GM18526 (cell line): ENCODE results near the gene BTG2.

Experiments used
- POLR2A ChIP-seq: IDR thresholded peaks from 3 replicates; pipeline ENCODE4 v1.6.1; 2011; ENCODE audit not compliant: insufficient read length; ENCODE audit errors: extremely low read depth

The BTG2 gene

GRCh38 chr1:203304919-203305808 lies at the start of gene BTG2:
BTG2 (plus strand) TSS chr1:203305519; CDS start chr1:203305607, 88 bp downstream.
- peak; percentile 99 for TF ChIP-seq POLR2A

DNA sequence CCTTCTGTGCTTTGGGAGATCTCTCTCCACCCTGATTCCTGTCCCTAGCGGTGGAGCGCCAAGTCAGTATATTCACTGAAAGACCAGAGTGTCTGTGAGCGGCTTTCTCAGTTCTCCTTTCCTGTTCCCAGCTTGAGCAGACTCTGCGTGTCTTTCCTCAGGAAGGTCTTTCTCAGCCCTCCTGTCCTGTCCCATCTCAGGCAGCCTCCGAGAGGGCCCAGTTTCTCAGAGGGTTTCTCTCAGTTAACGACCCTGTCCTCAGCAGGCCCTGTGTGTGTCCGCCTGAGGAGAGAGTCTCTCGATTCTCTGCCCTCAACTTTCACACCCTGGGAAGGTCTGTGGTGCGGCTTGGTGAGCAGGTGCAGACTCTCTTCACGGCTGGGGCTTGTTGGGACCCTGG lies 41.8 kb upstream of the BTG2 start:
- no peak for TF ChIP-seq POLR2A

- TF ChIP-seq POLR2A: no peak
Observed at GRCh38 chr1:203264052-203264501, 41.2 kb upstream of the BTG2 start.

- TF ChIP-seq POLR2A: no peak
Observed at GRCh38 chr1:203265541-203265940, 39.8 kb upstream of the BTG2 start.

DNA sequence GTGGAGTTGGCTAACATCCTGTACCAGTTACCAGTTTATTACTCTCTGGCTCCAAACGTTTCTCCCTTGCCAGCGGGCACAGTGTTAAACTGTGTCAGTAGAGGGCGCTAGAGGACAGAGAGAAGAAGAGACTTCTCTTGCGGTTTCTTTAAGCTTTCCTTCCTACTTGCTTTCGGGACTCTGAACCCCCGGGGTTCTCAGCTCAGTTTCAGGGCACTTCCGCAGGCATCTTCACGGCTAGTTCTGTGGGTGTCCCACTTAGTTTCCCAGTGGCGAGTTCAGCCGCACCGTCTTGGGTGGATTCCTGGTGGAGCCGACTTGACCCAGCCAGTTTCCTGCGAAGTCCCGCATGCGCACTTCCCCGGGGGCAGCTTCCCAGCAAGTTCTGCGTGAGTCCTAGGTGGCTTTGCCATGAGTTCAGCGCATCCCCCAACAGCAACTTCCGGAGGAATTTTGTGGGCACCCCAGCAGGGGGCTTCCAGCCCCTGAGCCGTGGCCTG lies 37.9 kb upstream of the BTG2 start:
- TF ChIP-seq POLR2A: peak; percentile 33

GRCh38 chr1:203267912-203268311 lies 37.4 kb upstream of the BTG2 start:
- TF ChIP-seq POLR2A: no peak

- no peak for TF ChIP-seq POLR2A
Observed at GRCh38 chr1:203268901-203269653, 36.2 kb upstream of the BTG2 start.

GRCh38 chr1:203269654-203270020 lies 35.7 kb upstream of the BTG2 start:
- TF ChIP-seq POLR2A: no peak

DNA sequence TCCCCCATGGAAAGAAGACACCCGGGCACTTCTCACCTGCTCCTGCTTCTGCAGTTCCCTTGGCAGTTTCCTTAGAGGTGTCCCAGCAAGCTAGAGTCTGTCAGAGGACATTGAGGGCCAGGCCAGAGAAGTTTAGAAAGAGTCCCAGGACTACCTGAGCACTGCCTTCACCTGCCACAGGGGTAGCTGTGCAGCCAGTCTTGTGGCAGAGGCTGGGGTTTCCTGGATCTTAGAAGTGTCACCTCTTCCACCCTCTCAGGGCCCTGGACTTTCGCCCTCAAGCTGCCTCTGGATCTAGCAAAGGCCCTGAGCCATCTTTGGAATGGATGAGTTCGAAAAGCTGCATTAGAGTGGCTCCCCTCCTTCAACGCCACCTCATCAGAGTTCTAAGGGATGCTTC lies 34.9 kb upstream of the BTG2 start:
- no peak for TF ChIP-seq POLR2A

- TF ChIP-seq POLR2A: no peak
Observed at GRCh38 chr1:203271018-203271743, 34.1 kb upstream of the BTG2 start.

DNA sequence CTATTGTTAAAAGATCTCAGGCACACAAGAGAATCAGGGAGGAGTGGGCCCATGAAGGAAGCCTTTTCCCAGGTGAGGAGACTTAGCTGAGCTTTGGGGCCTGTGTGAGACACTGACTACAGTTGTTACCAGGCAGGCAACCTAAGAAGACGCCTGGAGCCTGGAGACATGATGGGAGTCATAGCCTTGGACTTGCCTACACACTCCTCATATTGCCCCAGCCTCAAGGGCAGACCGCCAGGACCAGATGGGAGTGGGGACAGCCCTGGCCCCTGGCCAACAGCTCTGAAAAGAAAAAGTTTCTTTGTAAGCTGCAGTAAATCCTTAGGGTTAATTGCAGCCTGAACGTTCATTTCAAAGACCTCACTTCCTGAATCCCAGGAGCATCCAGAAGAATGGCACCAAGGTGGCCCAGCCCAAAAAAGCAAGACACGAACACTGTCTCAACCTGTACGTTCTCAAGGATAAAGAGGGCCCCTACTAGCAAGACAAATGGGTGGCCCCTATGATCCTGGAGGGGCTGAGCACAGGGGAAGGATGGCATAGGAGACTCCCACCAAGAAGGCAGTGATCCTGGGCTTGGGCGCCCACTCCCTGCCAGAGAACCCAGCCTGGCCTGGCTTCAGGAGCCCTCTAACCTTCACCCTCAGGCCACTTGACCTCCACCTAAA lies 33.2 kb upstream of the BTG2 start:
- no peak for TF ChIP-seq POLR2A

DNA sequence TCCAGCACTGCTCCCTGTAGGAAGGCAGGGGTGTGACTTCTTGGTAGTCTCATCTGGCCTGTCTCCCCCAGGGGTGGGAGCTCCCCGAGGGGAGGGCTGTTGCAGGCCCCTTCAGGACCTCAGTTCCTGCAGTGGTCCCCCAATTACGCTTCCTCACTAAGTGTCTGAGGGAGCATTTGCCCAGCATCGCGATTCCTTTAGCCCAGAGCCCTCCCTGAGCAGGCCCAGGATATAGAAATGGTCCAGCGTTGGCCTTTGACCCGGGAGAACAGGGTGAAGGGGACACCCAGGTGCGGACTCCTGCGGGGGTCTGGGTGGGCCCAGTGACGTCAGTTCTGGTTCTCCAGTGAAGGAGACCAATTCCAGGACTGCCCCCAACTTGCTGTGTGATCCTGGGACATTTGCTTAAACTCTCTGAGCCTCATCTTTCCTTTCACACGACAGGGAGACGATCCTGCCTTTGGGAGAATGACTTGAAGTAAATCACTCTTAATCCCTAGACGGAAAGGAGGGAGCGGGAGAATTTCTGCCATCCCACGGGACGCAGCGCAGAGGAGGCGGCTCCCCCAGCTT lies 32.6 kb upstream of the BTG2 start:
- no peak for TF ChIP-seq POLR2A

DNA sequence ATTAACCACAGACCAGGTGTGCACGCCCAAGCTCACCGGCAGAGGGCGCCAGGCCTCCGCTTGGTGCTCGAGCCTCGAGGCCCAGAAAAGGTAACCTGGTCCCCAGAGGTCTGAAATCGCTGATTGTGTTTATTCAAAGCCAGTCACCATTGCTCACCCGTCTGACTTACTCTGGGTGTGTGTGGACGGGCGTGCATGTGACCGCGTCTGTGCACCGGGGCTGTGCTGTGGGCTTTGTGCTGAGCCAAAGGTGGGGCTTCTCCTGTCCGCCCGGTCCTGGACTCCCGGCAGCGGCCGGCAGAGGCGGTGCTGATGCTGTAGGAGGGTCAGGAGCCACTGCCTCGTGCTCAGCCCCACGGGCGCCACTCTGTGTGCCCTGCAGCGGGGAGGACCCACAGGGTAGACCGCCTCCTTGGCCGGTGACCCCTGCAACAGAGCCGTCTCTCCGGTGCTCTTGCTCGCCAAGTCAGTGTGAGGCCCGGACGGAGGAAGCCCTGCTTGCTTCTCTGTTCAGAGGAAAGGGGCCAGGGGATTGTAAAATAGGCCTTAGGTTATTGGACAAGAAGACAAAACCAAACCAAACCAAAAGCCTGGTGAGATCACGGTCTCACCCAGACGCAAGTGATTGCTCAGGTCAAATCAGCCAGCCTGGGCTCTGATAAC lies 32.0 kb upstream of the BTG2 start:
- no peak for TF ChIP-seq POLR2A

DNA sequence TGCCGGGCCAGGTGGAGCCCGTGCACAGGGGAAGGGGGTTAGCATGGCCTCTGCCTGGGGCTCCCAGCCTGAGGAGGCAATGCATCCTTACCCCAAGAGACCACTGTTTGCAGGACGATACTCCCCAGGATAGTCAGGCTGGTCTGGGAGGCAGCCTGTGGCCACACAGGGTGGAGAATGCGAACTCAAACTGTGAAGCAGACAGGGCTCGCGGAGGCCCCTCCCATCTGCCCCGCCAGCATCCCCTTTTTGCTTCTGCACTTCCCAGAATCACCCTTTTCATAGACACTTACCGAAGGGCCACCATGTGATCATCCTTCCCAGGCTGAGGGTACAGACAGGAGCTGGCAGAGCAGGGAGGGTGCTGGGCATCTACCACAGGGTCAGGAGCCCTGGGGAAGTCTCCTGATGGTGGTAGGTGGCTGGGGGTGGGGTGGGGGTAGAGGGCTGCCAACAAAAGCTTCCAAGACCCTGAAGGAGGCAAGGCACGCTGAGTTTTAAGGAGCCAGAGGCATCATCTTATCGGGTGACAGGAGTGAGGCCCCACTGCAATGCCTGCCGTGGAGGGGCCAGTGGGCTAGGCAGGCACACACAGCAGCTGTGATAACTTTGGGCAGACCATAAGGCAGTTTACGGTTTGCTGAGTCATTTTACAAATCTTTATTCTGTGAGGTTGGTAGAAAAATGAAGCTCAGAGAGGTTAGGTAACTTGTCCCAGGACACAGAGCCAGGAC lies 31.3 kb upstream of the BTG2 start:
- peak; percentile 41 for TF ChIP-seq POLR2A
